Astrocyte (in vitro differentiated cells and primary cell): ENCODE results near the gene USP47. TPM values are rescaled to one million over a fixed set of nuclear protein-coding genes. Genes with fewer than 3 reads are reported as not detected.

Experiments used
- DNase-seq: peaks from one replicate; pipeline ENCODE4 v3.0.0-alpha.2; 2010; ENCODE audit warnings: low read depth
- FAIRE-seq: peaks from 2 replicates; lab custom pipeline; 2011; peaks lifted over from hg19 to GRCh38; lab: Jason Lieb, UNC
- H2AFZ ChIP-seq: 2 replicates; pipeline ENCODE4 v1.6.0; 2012; ENCODE audit warnings: low read depth, low read length, inconsistent platforms
- H3K27ac ChIP-seq: 2 replicates; pipeline ENCODE4 v1.5.1; 2011; ENCODE audit warnings: low read depth, low read length, inconsistent platforms
- H3K27me3 ChIP-seq: 2 replicates; pipeline ENCODE4 v1.6.0; 2011; ENCODE audit warnings: low read length, inconsistent platforms; ENCODE audit not compliant: insufficient read depth
- H3K36me3 ChIP-seq: 2 replicates; pipeline ENCODE4 v1.5.1; 2011; ENCODE audit warnings: low read length, inconsistent platforms; ENCODE audit not compliant: insufficient read depth
- H3K4me1 ChIP-seq: 2 replicates; pipeline ENCODE4 v1.5.1; 2011; ENCODE audit warnings: low read length, inconsistent platforms; ENCODE audit not compliant: insufficient read depth
- H3K4me2 ChIP-seq: 2 replicates; pipeline ENCODE4 v1.6.0; 2012; ENCODE audit warnings: low read length, inconsistent platforms
- H3K4me3 ChIP-seq: 2 replicates; pipeline ENCODE4 v1.5.1; 2011; ENCODE audit warnings: low read depth, mild to moderate bottlenecking, low read length, inconsistent platforms; ENCODE audit not compliant: insufficient read depth
- H3K79me2 ChIP-seq: 2 replicates; pipeline ENCODE4 v1.6.0; 2012; ENCODE audit warnings: mild to moderate bottlenecking, low read length, inconsistent platforms; ENCODE audit not compliant: insufficient read depth
- H3K9ac ChIP-seq: 2 replicates; pipeline ENCODE4 v1.6.0; 2012; ENCODE audit warnings: mild to moderate bottlenecking, low read length, inconsistent platforms
- H3K9me3 ChIP-seq: 2 replicates; pipeline ENCODE4 v1.5.1; 2012; ENCODE audit warnings: low read depth, mild to moderate bottlenecking, low read length, inconsistent platforms; ENCODE audit not compliant: insufficient read depth
- H4K20me1 ChIP-seq: 2 replicates; pipeline ENCODE4 v1.6.0; 2012; ENCODE audit warnings: low read length, inconsistent platforms; ENCODE audit not compliant: insufficient read depth
- H3K27ac Mint-ChIP-seq: one replicate; pipeline ENCODE4 v1.8.0; 2021; ENCODE audit warnings: mild to moderate bottlenecking, mixed read lengths; ENCODE audit not compliant: unreplicated experiment
- H3K27me3 Mint-ChIP-seq: one replicate; pipeline ENCODE4 v1.8.0; 2021; ENCODE audit warnings: low read depth, mixed read lengths; ENCODE audit not compliant: unreplicated experiment
- H3K36me3 Mint-ChIP-seq: one replicate; pipeline ENCODE4 v1.8.0; 2021; ENCODE audit warnings: low read depth, mixed read lengths; ENCODE audit not compliant: unreplicated experiment
- H3K4me1 Mint-ChIP-seq: one replicate; pipeline ENCODE4 v1.8.0; 2021; ENCODE audit warnings: low read depth, mixed read lengths; ENCODE audit not compliant: unreplicated experiment
- H3K4me3 Mint-ChIP-seq: one replicate; pipeline ENCODE4 v1.8.0; 2021; ENCODE audit warnings: mild to moderate bottlenecking, moderate library complexity, mixed read lengths; ENCODE audit not compliant: unreplicated experiment
- H3K9me3 Mint-ChIP-seq: one replicate; pipeline ENCODE4 v1.8.0; 2021; ENCODE audit warnings: mild to moderate bottlenecking, mixed read lengths; ENCODE audit not compliant: unreplicated experiment
- EZH2 ChIP-seq: IDR thresholded peaks from 2 replicates; pipeline ENCODE4 v1.6.1; 2012; ENCODE audit warnings: mild to moderate bottlenecking, low read length, inconsistent platforms; ENCODE audit not compliant: insufficient read depth
- total RNA-seq: library from RNA; stranded (reverse); gene quantifications from 2 replicates; pipeline ENCODE4 v1.2.1, GENCODE V29; 2021
- TF ChIP-seq, protein P1 (sequence below): IDR thresholded peaks from 2 replicates; pipeline ENCODE4 v1.5.1; 2011; ENCODE audit warnings: low read depth, mild to moderate bottlenecking, inconsistent platforms, low read length, moderate library complexity; ENCODE audit not compliant: insufficient read depth

USP47 gene
- total RNA-seq, 1 donor from 2014 or later = 49.5 TPM

DNA sequence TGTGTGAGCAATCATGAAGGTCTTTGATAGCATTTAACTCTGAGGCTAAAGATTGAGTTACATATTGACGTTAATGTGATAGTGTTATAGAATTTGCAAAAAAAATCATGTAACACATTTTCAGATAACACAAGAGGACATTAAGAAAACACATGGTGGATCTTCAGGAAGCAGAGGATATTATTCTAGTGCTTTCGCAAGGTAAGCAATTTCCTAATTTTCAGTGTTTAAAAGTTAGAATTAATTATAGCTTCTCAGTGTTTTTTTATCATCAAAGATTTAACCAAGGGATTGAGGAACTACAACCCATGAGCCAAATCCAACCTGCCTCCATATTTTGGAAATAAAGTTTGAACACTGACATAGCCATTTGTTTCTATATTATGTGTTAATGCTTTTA, 88.1 kb downstream of the USP47 start:
- Histone ChIP-seq H3K4me3 (no peak overlapping the region), H4K20me1 (no peaks in the 10 kb centered on the region), H3K36me3 (peaks cover 22% of the 10 kb centered on the region), H3K27ac (no peak overlapping the region), H2AFZ (no peak overlapping the region), H3K9me3 (no peaks in the 10 kb centered on the region), H3K4me1 (no peaks in the 10 kb centered on the region), H3K9ac (no peak overlapping the region), H3K27me3 (no peaks in the 10 kb centered on the region), H3K4me2 (no peak overlapping the region), H3K79me2 (peaks cover 3% of the 10 kb centered on the region)
- H3K9me3 Mint-ChIP-seq = no peaks in the 10 kb centered on the region
- no peak overlapping the region for H3K4me3 Mint-ChIP-seq
- H3K27ac Mint-ChIP-seq = no peak overlapping the region
- TF ChIP-seq, protein P1, sequence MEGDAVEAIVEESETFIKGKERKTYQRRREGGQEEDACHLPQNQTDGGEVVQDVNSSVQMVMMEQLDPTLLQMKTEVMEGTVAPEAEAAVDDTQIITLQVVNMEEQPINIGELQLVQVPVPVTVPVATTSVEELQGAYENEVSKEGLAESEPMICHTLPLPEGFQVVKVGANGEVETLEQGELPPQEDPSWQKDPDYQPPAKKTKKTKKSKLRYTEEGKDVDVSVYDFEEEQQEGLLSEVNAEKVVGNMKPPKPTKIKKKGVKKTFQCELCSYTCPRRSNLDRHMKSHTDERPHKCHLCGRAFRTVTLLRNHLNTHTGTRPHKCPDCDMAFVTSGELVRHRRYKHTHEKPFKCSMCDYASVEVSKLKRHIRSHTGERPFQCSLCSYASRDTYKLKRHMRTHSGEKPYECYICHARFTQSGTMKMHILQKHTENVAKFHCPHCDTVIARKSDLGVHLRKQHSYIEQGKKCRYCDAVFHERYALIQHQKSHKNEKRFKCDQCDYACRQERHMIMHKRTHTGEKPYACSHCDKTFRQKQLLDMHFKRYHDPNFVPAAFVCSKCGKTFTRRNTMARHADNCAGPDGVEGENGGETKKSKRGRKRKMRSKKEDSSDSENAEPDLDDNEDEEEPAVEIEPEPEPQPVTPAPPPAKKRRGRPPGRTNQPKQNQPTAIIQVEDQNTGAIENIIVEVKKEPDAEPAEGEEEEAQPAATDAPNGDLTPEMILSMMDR = no peak
- TF ChIP-seq EZH2 = no peak
- H3K36me3 Mint-ChIP-seq = peaks cover 14% of the 10 kb centered on the region
- FAIRE-seq = no peak
- H3K4me1 Mint-ChIP-seq = no peaks in the 10 kb centered on the region
- no peak for DNase-seq
- H3K27me3 Mint-ChIP-seq = no peaks in the 10 kb centered on the region

DNA sequence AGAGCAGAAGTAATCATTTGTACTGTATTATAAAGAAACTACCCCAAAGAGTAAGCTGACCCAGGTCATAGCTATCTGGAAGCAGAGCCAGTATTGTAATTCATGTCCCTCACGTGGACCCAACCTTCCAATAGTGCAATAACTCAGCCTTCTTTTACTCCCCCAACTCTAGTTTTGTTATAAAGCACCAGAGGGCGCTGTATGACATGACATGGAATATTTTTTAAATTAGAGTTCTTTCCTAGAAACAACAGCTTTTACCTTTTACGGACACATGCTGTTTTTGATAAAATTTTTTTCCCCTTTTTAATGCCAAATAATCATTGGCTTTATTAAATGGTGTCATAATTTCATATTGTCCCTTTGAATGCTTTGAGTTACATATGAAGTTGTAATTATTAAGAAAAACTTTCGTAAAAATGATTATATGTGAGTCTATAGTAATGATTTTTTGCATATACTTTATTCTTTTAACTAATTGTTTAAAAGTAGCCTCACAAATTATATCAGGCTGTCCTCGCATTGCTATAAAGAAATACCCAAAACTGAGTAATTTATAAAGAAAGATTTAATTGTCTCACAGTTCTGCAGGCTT, 89.8 kb downstream of the USP47 start:
- no peaks in the 10 kb centered on the region for H3K27me3 Mint-ChIP-seq
- no peak overlapping the region for H3K4me3 ChIP-seq
- H3K36me3 ChIP-seq = peaks cover 25% of the 10 kb centered on the region
- peaks cover 12% of the 10 kb centered on the region for H3K36me3 Mint-ChIP-seq
- no peaks in the 10 kb centered on the region for H3K27me3 ChIP-seq
- H3K9me3 Mint-ChIP-seq = no peaks in the 10 kb centered on the region
- no peak overlapping the region for H3K4me2 ChIP-seq
- no peak for TF ChIP-seq EZH2
- TF ChIP-seq, protein P1 = peak; percentile 78
- DNase-seq (peak; percentile 51), FAIRE-seq (peak; percentile 71)
- H2AFZ ChIP-seq = no peak overlapping the region
- H3K4me3 Mint-ChIP-seq = no peak overlapping the region
- H4K20me1 ChIP-seq = no peaks in the 10 kb centered on the region
- H3K9me3 ChIP-seq = no peaks in the 10 kb centered on the region
- H3K79me2 ChIP-seq = no peaks in the 10 kb centered on the region
- H3K4me1 ChIP-seq = no peaks in the 10 kb centered on the region
- no peak overlapping the region for H3K27ac ChIP-seq
- H3K9ac ChIP-seq = no peak overlapping the region
- no peaks in the 10 kb centered on the region for H3K4me1 Mint-ChIP-seq
- H3K27ac Mint-ChIP-seq = peak overlapping the region; percentile 43

DNA sequence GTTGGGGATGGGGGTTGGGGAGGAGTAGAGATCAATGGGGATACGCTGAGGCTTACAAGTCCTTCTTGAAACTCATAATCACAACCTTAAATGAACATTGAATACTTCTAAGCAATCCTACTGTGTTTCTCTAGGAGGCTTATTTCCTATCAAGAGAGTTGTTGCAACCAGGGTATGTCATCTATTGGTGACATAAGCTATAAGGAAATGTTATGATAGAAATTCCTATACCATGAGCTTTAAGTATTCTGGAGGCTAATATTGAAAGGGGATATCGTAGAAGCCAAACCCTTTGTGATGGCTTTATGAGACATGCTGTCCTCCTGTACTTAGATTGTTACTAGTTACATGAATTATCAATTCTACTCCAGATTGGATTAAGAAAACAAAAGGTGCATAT, 93.8 kb downstream of the USP47 start:
- Histone ChIP-seq H3K36me3 (peaks cover 43% of the 10 kb centered on the region), H3K9me3 (no peaks in the 10 kb centered on the region), H3K4me1 (peaks cover 4% of the 10 kb centered on the region), H3K27ac (no peak overlapping the region), H3K4me2 (no peak overlapping the region), H4K20me1 (no peaks in the 10 kb centered on the region), H3K9ac (no peak overlapping the region), H3K4me3 (no peak overlapping the region), H3K79me2 (no peaks in the 10 kb centered on the region), H2AFZ (no peak overlapping the region), H3K27me3 (no peaks in the 10 kb centered on the region)
- Mint-ChIP-seq H3K27me3 (no peaks in the 10 kb centered on the region), H3K4me1 (no peaks in the 10 kb centered on the region), H3K27ac (no peak overlapping the region), H3K9me3 (no peaks in the 10 kb centered on the region), H3K36me3 (peaks cover 11% of the 10 kb centered on the region), H3K4me3 (no peak overlapping the region)
- TF ChIP-seq EZH2 = no peak
- TF ChIP-seq, protein P1 = no peak
- FAIRE-seq (no peak), DNase-seq (no peak)
